Activated naive CD4-positive, alpha-beta T cell treated with anti-CD3 and anti-CD28 coated beads, Interleukin-2, amount 10 ng/mL, durations not matched to agents 7 days and 5 days (primary cell): ENCODE data around the gene RAB33A.

Experiments
- CTCF ChIA-PET: fragments of 350-600 bp; sonication (Branson Sonifier 250); formaldehyde crosslinking; loops from one replicate; lab custom pipeline; 2021; ENCODE audit warnings: antibody characterized with exemption; lab: Charles Lee
- DNase-seq: peaks from one replicate; pipeline ENCODE4 v3.0.0-alpha.2; 2020
- H3K27ac Mint-ChIP-seq: one replicate; pipeline ENCODE4 v1.8.0; 2021; ENCODE audit warnings: mild to moderate bottlenecking, moderate library complexity, mixed read lengths
- H3K27me3 Mint-ChIP-seq: one replicate; pipeline ENCODE4 v1.8.0; 2021; ENCODE audit warnings: mild to moderate bottlenecking, mixed read lengths
- H3K36me3 Mint-ChIP-seq: one replicate; pipeline ENCODE4 v1.8.0; 2021; ENCODE audit warnings: mixed read lengths
- H3K4me1 Mint-ChIP-seq: one replicate; pipeline ENCODE4 v1.8.0; 2021; ENCODE audit warnings: mixed read lengths
- H3K4me3 Mint-ChIP-seq: one replicate; pipeline ENCODE4 v1.8.0; 2021; ENCODE audit warnings: mild to moderate bottlenecking, moderate library complexity, mixed read lengths
- H3K9me3 Mint-ChIP-seq: one replicate; pipeline ENCODE4 v1.8.0; 2021; ENCODE audit warnings: mixed read lengths

The RAB33A gene

DNA sequence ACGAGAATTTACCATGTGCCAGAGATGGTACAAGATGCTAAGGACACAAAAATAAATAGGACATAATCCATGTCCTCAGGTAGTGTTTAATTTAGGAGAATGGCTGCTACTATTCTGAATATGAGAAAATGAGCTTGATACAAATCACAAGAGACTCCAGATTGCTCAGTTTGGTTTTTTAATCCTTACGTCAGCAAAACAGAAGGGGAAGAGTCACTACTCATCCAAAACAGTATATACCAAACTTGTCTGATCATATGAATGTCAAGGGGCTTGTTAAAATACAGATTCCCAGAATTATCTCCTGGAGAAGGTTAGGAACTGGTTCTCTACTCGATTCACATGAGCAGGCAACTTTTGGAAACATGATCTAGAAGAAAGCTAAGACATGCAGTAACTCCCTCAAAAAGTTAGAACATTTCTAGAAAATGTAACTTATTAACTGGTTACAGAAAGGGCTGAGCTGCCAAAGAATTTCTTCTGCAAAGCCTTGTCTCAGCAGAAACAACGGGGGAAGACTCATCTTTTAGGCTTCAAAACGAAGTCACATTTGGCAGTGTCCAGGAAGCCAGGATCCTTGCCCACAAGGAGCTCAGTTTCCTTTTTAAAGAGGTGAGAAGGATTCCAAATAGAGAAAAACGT is 9.5 kb upstream of the RAB33A start:
- CTCF ChIA-PET: interaction anchor here (0.7 kb wide), 1 partner anchor 8 kb away, joined by 3 read pairs; no protein-coding TSS in a partner anchor
- H3K9me3 Mint-ChIP-seq: no peaks in the 10 kb centered on the region

DNA sequence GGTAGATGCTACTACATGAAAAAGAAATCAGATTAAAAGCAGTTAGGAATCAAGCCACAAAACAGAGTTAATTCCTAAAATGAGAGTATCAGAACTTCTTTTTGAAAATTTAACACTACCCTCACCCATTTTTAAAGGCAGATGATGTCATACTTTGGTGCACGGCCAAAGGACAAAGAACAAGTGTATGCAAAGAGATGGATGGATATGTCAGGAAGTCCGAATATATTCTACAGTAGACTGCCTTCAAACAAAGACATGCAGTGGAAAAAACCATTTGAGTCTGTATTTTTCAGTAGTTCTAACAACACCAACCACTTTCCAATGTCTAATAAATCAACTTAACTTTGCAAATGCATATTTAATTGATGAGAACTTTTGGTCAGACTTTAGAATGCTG is 8.4 kb upstream of the RAB33A start:
- H3K4me1 Mint-ChIP-seq: peaks cover 52% of the 10 kb centered on the region
- H3K27ac Mint-ChIP-seq: no peak overlapping the region
- no peaks in the 10 kb centered on the region for H3K27me3 Mint-ChIP-seq
- no peaks in the 10 kb centered on the region for H3K9me3 Mint-ChIP-seq
- H3K4me3 Mint-ChIP-seq: peak overlapping the region; percentile 35
- DNase-seq: no peak
- CTCF ChIA-PET: no interaction called here
- H3K36me3 Mint-ChIP-seq: peaks cover 10% of the 10 kb centered on the region

More for the DNA sequence above, 9.5 kb upstream of the RAB33A start:
- Mint-ChIP-seq H3K27ac (no peak overlapping the region), H3K4me1 (peaks cover 48% of the 10 kb centered on the region), H3K27me3 (no peaks in the 10 kb centered on the region), H3K36me3 (peaks cover 10% of the 10 kb centered on the region), H3K4me3 (no peak overlapping the region)
- no peak for DNase-seq

DNA sequence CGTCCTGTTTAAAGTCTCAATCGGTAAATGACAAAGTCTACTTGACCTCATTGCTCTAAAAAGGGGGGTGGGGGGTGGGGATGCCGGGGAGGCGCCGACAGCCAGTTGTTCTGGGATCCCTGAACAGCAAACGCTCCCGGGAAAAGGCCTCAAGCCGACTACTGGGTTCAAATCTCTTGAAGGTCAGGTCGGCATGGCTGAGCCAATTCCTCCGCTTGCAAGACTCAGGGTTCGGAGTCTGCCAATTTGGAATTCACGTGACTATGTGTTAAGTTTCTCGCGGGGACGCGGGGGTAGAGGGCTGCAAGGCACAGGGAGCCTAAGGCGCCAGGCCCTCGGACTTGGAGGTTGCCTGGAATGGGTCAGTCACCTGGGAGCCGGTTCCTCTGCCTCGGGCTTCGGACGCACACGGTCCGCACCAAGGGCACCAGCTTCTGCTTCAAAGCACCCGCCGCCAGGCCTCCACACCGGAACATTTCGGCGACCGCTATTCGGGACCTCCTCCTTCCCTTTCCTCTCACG is 6.5 kb upstream of the RAB33A start:
- DNase-seq: no peak
- CTCF ChIA-PET: no interaction called here
- Mint-ChIP-seq H3K4me3 (peak overlapping the region; percentile 88), H3K27me3 (no peaks in the 10 kb centered on the region), H3K4me1 (peaks cover 45% of the 10 kb centered on the region), H3K27ac (peak overlapping the region; percentile 95), H3K9me3 (no peaks in the 10 kb centered on the region), H3K36me3 (peaks cover 8% of the 10 kb centered on the region)

DNA sequence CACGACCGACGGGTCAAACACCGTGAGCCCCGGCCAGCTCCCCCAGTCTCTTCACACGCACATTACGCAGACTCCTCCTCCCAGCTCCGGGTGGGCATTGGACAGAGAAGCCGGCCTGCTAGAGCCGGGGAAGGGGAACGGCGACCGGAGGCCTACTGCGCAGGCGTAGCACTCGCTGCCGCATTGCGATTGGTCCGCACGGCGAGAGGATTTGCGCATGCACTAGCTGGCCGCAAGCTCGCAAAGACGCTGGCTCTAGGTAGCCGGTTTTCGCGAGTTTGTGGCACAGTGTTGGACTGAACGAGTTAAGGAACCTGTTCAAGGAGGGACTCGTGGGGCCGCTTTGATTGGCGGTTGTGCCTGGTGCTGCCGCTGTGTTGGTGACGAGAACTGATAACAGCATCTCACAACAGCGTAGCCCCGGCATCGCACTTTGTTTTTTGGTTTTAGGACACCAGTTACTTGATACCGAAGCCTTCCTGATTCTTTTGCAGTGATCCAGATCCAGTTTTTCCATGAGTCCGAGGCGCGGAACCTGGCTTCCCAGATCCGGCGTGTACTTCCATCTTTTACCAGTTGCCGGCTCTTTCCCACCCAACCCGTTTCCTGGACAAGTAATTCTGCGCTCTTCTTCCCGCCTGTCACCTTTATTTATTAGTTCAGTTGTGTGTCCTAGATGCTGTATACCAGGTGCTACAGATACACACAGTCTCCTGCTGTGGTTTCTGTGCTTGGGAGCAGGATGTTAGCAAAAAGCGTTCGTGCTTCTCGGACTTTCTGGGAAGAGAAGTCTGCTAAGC is 5.9 kb upstream of the RAB33A start, which contains the start of gene AIFM1:
AIFM1 (minus strand) TSS at position 139 of the 800 bp plus-strand sequence. CDS start 185 bp downstream, outside the sequence.
- CTCF ChIA-PET: no interaction called here
- Mint-ChIP-seq H3K27me3 (no peaks in the 10 kb centered on the region), H3K27ac (peak within 1 kb of the TSS; percentile 95), H3K4me1 (peaks cover 51% of the 10 kb centered on the region), H3K36me3 (peaks cover 8% of the 10 kb centered on the region), H3K9me3 (no peaks in the 10 kb centered on the region), H3K4me3 (peak within 1 kb of the TSS; percentile 88)
- DNase-seq: peak; percentile 92

DNA sequence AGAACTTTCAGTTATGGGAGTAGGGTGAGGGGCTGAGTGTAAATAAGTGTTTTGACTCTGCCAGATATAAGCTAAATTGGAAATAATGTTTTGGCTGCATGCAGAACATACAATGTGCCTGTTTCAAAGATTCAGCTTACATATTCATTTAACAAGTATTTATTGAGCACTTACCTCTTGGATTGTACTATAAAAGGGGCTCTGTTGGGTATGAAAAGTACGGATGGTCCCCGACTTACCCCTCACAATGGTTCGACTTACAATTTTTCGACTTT is 5.3 kb upstream of the RAB33A start:
- no peak for DNase-seq
- Mint-ChIP-seq H3K36me3 (peaks cover 8% of the 10 kb centered on the region), H3K27ac (peak overlapping the region; percentile 95), H3K9me3 (no peaks in the 10 kb centered on the region), H3K4me3 (peak overlapping the region; percentile 88), H3K4me1 (peaks cover 52% of the 10 kb centered on the region), H3K27me3 (no peaks in the 10 kb centered on the region)
- CTCF ChIA-PET: no interaction called here

DNA sequence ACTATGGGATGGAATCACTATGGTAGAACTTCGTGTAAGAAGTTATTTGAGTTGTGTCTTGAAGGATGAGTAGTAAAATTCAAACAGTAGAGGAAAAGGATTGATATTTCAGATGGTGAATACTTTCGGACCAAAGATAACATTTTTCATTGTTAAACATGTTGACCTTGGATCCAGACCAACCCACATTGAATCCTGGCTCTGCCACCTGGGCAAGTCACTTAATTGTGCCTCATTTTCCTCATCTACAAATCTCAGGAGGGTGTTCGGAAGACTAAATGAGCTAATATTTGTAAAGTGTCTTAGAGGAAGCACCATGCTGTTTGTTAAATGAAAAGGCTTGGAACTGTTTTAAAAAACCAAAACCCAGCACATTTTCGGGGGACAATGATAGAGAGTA is 4.7 kb upstream of the RAB33A start:
- H3K4me3 Mint-ChIP-seq: peak overlapping the region; percentile 88
- peaks cover 8% of the 10 kb centered on the region for H3K36me3 Mint-ChIP-seq
- no peak for DNase-seq
- no peaks in the 10 kb centered on the region for H3K9me3 Mint-ChIP-seq
- H3K27ac Mint-ChIP-seq: peak overlapping the region; percentile 95
- H3K4me1 Mint-ChIP-seq: peaks cover 49% of the 10 kb centered on the region
- H3K27me3 Mint-ChIP-seq: no peaks in the 10 kb centered on the region
- CTCF ChIA-PET: no interaction called here

DNA sequence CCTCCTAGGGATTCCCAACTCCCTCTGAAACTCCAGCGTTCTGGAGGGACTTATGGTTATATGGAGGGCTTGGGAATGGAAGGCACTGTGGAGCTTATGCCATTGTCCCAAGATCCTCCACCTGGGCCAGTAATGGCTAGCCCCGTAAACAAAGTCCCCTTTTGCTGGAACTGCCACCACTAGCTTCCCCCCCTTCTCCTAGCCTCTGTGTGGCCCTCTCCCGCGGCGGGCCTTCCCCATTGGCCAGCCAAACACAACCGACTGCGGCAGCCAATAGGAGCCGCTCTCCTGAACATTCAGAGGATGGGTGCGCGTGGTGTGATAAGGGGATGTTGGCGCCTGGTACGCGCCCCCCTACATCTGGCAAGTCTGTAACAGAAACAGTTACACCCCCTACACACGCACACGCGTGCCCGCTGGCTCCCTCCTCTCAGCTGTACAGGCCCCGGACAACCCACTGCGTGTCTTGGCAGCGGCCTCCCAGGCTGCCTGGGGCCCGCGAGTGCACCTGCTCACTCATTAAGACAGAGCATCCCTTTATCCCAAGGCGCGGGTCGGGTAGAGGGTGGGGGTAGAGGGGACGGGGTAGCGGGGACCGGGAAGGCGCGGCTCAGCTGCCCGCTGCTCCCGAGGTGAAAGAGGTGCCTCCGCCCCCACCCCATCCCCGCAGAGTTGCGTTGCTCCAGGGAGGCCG is 863 bp upstream of the RAB33A start:
- Mint-ChIP-seq H3K27me3 (no peaks in the 10 kb centered on the region), H3K27ac (peak overlapping the region; percentile 87), H3K4me3 (peak overlapping the region; percentile 93), H3K4me1 (peaks cover 40% of the 10 kb centered on the region), H3K9me3 (no peaks in the 10 kb centered on the region), H3K36me3 (peaks cover 20% of the 10 kb centered on the region)
- DNase-seq: peak; percentile 79
- CTCF ChIA-PET: interaction anchor here (0.9 to 1.7 kb wide), 4 partner anchors 9 to 91 kb away, joined by 3 to 4 read pairs (median 4); no protein-coding TSS in a partner anchor

DNA sequence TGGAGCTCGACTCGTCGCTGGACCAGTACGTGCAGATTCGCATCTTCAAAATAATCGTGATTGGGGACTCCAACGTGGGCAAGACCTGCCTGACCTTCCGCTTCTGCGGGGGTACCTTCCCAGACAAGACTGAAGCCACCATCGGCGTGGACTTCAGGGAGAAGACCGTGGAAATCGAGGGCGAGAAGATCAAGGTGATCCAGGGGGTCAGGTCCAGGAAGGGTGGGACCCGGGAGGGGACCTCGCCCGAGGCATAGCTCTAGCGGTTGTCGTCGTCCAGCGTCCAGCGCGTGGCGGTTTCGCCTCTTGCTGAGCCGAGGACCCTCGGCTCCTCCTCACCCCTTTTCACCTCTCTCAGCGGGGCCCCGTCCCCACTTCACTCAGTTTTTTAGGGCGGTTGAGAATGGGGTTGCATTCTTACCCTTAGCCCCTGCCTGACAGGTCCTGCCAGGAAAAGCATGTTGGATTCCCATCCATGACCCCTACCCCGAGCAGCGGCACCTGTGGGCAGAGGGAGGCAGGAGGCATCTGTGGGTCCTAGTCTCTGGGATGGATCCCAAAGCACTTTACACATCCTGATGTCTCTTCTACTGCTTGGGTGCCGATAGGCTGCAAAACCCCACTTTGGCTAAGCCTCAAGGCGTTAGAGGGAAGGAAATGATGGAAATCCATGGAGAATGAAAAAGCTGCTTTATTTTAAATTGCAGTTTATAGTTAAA is 524 bp downstream of the RAB33A start:
- H3K27me3 Mint-ChIP-seq: no peaks in the 10 kb centered on the region
- no peak for DNase-seq
- peak overlapping the region; percentile 93 for H3K4me3 Mint-ChIP-seq
- peak overlapping the region; percentile 93 for H3K27ac Mint-ChIP-seq
- CTCF ChIA-PET: interaction anchor here (0.9 kb wide), 1 partner anchor 28 kb away, joined by 3 read pairs; no protein-coding TSS in a partner anchor
- peaks cover 46% of the 10 kb centered on the region for H3K4me1 Mint-ChIP-seq
- no peaks in the 10 kb centered on the region for H3K9me3 Mint-ChIP-seq
- H3K36me3 Mint-ChIP-seq: peaks cover 29% of the 10 kb centered on the region

DNA sequence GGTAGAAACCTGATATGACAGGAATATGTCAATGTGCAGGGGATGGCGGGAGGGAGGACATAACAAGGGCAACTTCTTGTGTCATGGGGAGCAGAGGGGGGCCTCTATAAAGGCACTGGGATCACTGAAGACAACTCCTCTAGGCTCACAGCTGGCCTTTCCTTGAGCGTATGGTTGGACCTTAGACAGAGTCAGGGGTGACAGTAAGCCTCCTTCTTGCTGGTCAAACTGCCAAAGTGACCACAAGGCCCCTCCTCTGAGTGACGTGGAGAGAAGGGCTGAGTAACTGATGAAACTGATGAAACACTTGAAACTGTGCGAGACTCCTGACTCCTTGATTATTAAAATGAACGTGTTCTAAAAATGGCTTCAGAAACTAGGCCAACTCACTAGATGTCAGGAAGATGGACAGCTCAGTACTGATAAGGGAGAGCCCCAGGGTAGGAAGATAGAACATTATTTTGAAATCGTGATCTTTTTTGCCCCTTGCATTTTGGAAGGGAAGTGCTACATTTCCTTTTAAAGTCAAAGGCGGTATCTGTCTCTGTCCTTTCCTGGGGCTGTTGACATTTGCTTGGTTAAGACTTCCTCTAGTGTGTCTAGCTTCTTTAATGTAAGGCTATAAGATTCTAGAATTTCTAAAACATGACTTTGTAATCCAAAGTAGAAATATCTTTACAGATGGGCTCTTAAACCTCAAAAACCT is 1.6 kb downstream of the RAB33A start:
- Mint-ChIP-seq H3K9me3 (no peaks in the 10 kb centered on the region), H3K27me3 (no peaks in the 10 kb centered on the region), H3K4me3 (peak overlapping the region; percentile 93), H3K27ac (peak overlapping the region; percentile 93), H3K36me3 (peaks cover 38% of the 10 kb centered on the region), H3K4me1 (peaks cover 53% of the 10 kb centered on the region)
- CTCF ChIA-PET: interaction anchor here (1.6 kb wide), 1 partner anchor 94 kb away, joined by 6 read pairs; no protein-coding TSS in a partner anchor
- DNase-seq: peak; percentile 40

DNA sequence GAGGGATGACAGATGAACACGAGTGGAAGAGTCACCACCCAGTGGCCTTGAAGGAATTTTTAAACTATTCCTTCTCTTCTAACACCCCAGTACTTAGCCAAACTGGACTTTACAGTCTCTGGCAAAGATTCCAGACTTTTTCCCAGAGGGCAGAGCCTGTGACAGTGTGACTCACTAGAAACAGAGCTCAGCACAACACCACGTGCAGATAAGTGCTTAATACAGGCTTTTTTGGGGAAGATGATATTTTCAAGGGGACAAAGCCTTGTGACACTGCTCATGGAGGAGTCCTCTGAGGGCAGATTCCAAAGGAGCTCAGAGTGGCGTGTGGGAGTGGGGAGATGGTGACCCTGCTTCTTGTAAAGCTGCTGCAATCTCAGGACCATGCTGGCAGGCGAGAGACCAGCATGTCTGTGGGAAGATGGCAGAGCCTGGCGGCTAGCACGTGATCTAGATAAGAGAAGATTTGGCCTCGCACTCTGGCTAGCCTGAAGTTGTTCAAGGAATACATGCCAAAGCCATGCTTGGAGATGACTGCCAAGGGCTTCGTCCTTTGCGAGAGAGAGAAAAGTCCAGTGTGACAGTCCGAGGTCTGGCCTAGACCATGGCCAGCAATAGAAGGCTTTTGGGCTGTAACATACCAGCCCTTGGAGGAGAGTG is 2.4 kb downstream of the RAB33A start:
- Mint-ChIP-seq H3K9me3 (no peaks in the 10 kb centered on the region), H3K4me3 (peak overlapping the region; percentile 93), H3K36me3 (peaks cover 39% of the 10 kb centered on the region), H3K27me3 (no peaks in the 10 kb centered on the region), H3K27ac (peak overlapping the region; percentile 93), H3K4me1 (peaks cover 53% of the 10 kb centered on the region)
- no peak for DNase-seq
- CTCF ChIA-PET: interaction anchor here (1.2 to 1.6 kb wide), 4 partner anchors 17 to 95 kb away, joined by 3 to 6 read pairs (median 4); no protein-coding TSS in a partner anchor

DNA sequence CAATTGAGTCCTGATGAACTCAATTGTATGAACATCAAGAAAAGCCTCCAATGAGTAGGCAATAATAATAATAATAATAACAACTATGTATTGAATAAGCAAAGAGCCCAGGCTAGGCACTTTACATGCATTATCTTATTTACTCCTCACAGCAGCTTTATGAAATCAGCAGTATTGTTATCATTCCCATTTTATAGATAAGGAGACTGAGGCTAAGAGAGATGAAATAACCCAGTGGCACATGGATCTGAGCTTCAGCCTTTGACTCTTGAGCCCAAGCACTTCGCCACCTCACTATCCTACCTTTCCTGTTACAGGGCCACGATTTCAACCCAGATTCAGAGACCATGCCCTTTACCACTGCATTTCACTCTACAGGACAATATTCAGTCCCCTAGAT is 3.2 kb downstream of the RAB33A start:
- Mint-ChIP-seq H3K9me3 (no peaks in the 10 kb centered on the region), H3K4me3 (peak overlapping the region; percentile 93), H3K36me3 (peaks cover 45% of the 10 kb centered on the region), H3K27me3 (no peaks in the 10 kb centered on the region), H3K4me1 (peaks cover 60% of the 10 kb centered on the region), H3K27ac (peak overlapping the region; percentile 55)
- CTCF ChIA-PET: interaction anchor here (1.2 to 1.6 kb wide), 4 partner anchors 16 to 95 kb away, joined by 3 to 6 read pairs (median 4); no protein-coding TSS in a partner anchor
- no peak for DNase-seq

DNA sequence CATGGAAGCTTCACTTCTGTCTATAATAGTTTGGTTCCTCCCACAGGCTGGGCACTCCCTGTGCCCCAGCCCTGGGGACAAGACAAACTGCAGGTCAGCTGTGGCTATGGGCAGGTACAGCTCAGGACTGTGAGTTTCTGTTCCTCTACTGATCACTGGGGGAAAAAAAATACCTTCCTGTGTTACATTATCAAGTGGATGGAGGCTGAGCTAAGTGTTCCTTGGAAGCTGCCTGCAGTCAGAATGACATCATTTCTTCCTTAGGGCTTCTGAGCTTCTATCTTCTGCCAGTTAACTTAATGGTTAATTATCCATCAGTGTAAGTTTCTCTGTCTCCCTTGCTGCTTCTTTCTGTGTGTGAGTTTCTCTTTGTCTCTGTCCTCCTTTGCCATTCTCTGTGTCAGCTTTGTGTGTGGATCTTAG is 4.6 kb downstream of the RAB33A start:
- Mint-ChIP-seq H3K4me3 (peak overlapping the region; percentile 16), H3K4me1 (peaks cover 55% of the 10 kb centered on the region), H3K27me3 (no peaks in the 10 kb centered on the region), H3K27ac (peak overlapping the region; percentile 4), H3K9me3 (no peaks in the 10 kb centered on the region), H3K36me3 (peaks cover 49% of the 10 kb centered on the region)
- DNase-seq: no peak
- CTCF ChIA-PET: interaction anchor here (0.5 to 1.4 kb wide), 5 partner anchors 16 to 97 kb away, joined by 3 to 6 read pairs (median 4); no protein-coding TSS in a partner anchor
